Measurements from ENCODE around the gene BIRC5.

GRCh38 chr17:78175643-78175981 lies 38.4 kb upstream of the BIRC5 start:
- TF ChIP-seq CTCF (IDR thresholded peaks at IDR 0.05) = no peak
- TF ChIP-seq POLR2A (IDR thresholded peaks at IDR 0.05) = no peak

Data from testis (tissue), 2 donors.